ENCODE data around the gene MYO9A. TPM values are rescaled to one million over a fixed set of nuclear protein-coding genes. Genes with fewer than 3 reads are reported as not detected.
"Not testable (repeated sequence)": the region's sequence is repeated elsewhere in the genome, so short reads cannot be mapped to it uniquely, and the experiment has no call there.

Gene MYO9A
- total and polyA plus RNA-seq, 2 experiments from 2014 or later, result 22.8 to 32.0 TPM

DNA sequence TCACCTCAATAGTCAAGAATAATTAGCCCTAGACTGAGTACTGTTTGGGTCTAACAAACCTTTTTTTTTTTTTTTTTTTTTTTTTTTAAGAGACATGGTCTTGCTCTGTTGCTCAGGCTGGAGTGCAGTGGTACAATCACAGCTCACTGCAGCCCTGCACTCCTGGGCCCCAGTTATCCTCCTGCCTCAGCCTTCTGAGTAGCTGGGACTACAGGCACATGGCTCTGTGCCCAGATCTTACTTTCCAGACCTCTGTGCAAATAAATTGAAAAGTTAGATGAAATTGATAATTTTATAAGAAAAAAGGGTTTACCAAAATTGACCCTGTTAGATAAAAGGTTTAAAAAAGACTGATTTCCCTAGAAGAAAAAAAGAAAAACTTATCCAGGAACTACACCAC is 228.6 kb downstream of the MYO9A start:
- H3K4me3 ChIP-seq, result no peak overlapping the region
- peaks cover 30% of the 10 kb centered on the region for H3K36me3 ChIP-seq
- TF ChIP-seq, protein P1, sequence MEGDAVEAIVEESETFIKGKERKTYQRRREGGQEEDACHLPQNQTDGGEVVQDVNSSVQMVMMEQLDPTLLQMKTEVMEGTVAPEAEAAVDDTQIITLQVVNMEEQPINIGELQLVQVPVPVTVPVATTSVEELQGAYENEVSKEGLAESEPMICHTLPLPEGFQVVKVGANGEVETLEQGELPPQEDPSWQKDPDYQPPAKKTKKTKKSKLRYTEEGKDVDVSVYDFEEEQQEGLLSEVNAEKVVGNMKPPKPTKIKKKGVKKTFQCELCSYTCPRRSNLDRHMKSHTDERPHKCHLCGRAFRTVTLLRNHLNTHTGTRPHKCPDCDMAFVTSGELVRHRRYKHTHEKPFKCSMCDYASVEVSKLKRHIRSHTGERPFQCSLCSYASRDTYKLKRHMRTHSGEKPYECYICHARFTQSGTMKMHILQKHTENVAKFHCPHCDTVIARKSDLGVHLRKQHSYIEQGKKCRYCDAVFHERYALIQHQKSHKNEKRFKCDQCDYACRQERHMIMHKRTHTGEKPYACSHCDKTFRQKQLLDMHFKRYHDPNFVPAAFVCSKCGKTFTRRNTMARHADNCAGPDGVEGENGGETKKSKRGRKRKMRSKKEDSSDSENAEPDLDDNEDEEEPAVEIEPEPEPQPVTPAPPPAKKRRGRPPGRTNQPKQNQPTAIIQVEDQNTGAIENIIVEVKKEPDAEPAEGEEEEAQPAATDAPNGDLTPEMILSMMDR (IDR thresholded peaks at IDR 0.05; ENCODE audit: low read depth, low read length), result no peak
- DNase-seq (ENCODE audit: low read depth in 1 of 2, low spot score in 1 of 2), result peak in 1 of 2 donors; percentile 3
- no peaks in the 10 kb centered on the region for H3K9me3 ChIP-seq (ENCODE audit: low read depth)
- no peaks in the 10 kb centered on the region for H3K27me3 ChIP-seq
- peaks cover 21% of the 10 kb centered on the region for H3K4me1 ChIP-seq (ENCODE audit: low read depth)
- H3K27ac ChIP-seq, result no peak overlapping the region

DNA sequence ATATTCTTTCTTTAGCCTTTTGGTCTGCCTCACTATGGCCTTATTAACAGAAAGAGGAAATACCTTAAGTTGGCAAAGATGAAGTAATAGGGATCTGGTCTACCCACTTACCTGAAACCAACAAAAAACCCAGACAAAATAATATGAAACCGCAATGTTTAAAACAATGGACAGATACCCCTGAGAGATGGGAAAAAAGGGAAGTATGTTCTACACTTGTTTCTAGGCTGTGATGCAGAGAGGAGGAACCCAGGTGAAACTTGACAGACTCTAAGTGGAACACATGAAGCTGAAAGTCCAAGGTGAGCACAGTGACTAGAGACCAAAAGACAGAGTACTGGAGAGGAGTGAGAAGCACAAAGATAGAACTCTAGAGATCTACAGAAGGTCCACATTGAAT is 229.2 kb downstream of the MYO9A start:
- DNase-seq (ENCODE audit: low read depth in 1 of 2, low spot score in 1 of 2), result no peak
- no peak overlapping the region for H3K27ac ChIP-seq
- H3K27me3 ChIP-seq, result no peaks in the 10 kb centered on the region
- H3K9me3 ChIP-seq (ENCODE audit: low read depth), result no peaks in the 10 kb centered on the region
- no peak overlapping the region for H3K4me3 ChIP-seq
- H3K4me1 ChIP-seq (ENCODE audit: low read depth), result peaks cover 21% of the 10 kb centered on the region
- TF ChIP-seq, protein P1 (IDR thresholded peaks at IDR 0.05; ENCODE audit: low read depth, low read length), result no peak
- peaks cover 30% of the 10 kb centered on the region for H3K36me3 ChIP-seq

DNA sequence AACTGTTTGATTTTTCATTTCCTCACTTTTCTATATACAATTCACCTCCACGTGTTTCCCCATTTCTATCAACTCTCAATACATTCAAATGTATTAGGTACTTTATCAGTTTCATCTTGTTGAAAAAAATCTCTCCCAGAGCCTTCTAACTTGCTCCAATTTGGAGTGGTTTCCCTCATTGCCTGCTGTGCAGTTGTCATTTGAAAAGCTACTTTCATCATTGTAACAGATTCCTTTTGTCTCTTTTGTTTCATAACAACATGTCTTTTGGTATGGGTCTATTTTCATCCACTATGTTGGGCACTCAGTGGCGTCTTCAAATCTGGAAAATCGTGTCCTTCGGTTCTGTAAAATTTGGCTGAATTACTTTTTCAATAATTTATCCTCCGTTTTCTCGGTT is 232.6 kb downstream of the MYO9A start:
- TF ChIP-seq, protein P1 (IDR thresholded peaks at IDR 0.05; ENCODE audit: low read depth, low read length), result no peak
- H3K27me3 ChIP-seq, result no peaks in the 10 kb centered on the region
- peaks cover 14% of the 10 kb centered on the region for H3K4me1 ChIP-seq (ENCODE audit: low read depth)
- H3K36me3 ChIP-seq, result peaks cover 25% of the 10 kb centered on the region
- H3K9me3 ChIP-seq (ENCODE audit: low read depth), result no peaks in the 10 kb centered on the region
- H3K4me3 ChIP-seq, result no peak overlapping the region
- H3K27ac ChIP-seq, result no peak overlapping the region
- no peak for DNase-seq (ENCODE audit: low read depth in 1 of 2, low spot score in 1 of 2)

DNA sequence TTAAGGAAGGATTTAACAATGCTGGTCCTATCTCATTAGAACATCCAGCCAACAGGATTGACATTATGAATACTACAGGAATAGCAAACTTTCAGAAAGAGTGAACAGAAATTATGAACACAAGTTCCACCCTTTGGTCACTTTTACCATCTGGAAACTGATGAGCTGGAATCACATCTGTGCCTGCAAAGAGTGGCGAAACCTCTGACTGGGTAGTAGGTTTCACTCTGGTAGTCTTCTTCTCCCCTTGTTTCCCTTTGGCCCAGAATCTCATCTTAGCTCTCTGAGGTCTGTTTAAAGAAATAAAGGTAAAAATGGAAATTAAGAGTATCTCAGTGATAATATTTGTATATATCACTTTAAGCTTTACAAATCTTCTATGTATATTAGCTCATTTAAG is 234.5 kb downstream of the MYO9A start:
- Histone ChIP-seq H3K4me1 (ENCODE audit: low read depth) (peaks cover 12% of the 10 kb centered on the region), H3K27me3 (no peaks in the 10 kb centered on the region), H3K27ac (no peak overlapping the region), H3K9me3 (ENCODE audit: low read depth) (no peaks in the 10 kb centered on the region), H3K4me3 (no peak overlapping the region), H3K36me3 (peaks cover 25% of the 10 kb centered on the region)
- DNase-seq (ENCODE audit: low read depth in 1 of 2, low spot score in 1 of 2), result no peak
- TF ChIP-seq, protein P1 (IDR thresholded peaks at IDR 0.05; ENCODE audit: low read depth, low read length), result no peak

DNA sequence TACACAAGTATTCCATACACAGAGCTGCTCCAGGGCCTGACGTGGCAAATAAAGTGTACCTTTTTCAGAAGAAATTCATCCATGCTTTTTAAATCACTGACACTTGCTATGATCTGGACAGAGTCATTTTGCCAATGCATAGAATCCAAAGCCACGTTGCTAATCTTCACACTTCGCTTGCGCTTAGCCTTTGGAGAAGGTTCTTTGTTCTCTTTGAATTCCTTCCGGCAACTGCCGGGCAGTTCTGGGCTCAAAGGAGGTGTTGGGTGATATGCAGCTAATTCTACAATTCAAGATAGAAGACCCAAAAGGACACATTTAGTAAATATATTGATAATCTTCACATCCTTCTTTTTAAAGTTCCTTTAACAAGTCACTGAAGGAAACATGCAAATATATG is 237.7 kb downstream of the MYO9A start:
- H3K27me3 ChIP-seq, result no peaks in the 10 kb centered on the region
- peaks cover 9% of the 10 kb centered on the region for H3K36me3 ChIP-seq
- peak in 1 of 2 donors; percentile 72 for DNase-seq (ENCODE audit: low read depth in 1 of 2, low spot score in 1 of 2)
- no peaks in the 10 kb centered on the region for H3K9me3 ChIP-seq (ENCODE audit: low read depth)
- H3K4me3 ChIP-seq, result no peak overlapping the region
- peak overlapping the region; percentile 38 for H3K27ac ChIP-seq
- H3K4me1 ChIP-seq (ENCODE audit: low read depth), result peaks cover 12% of the 10 kb centered on the region
- TF ChIP-seq, protein P1 (IDR thresholded peaks at IDR 0.05; ENCODE audit: low read depth, low read length), result no peak

DNA sequence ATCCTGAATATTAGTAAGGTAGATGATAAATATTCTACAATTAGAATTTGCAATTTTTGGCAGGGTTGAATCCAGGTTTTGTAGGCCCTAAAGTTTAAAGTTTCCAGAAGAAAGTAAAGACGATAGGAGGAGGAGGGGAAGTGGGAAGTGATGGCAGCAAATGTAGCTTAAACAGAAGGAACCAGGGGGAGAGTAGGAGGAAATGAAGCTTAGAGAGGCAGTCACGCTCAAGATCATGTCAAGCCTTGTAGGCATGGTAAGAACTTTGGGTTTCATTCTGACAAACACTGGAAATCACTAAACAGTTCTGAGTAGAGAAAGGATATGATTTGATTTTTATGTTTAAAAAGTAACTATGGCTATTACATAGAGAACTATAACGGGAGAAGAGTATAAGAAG is 243.7 kb downstream of the MYO9A start:
- TF ChIP-seq, protein P1 (IDR thresholded peaks at IDR 0.05; ENCODE audit: low read depth, low read length), result no peak
- Histone ChIP-seq H3K27me3 (no peaks in the 10 kb centered on the region), H3K9me3 (ENCODE audit: low read depth) (no peaks in the 10 kb centered on the region), H3K4me1 (ENCODE audit: low read depth) (peaks cover 10% of the 10 kb centered on the region), H3K36me3 (peaks cover 8% of the 10 kb centered on the region), H3K27ac (no peak overlapping the region), H3K4me3 (no peak overlapping the region)
- no peak for DNase-seq (ENCODE audit: low read depth in 1 of 2, low spot score in 1 of 2)

DNA sequence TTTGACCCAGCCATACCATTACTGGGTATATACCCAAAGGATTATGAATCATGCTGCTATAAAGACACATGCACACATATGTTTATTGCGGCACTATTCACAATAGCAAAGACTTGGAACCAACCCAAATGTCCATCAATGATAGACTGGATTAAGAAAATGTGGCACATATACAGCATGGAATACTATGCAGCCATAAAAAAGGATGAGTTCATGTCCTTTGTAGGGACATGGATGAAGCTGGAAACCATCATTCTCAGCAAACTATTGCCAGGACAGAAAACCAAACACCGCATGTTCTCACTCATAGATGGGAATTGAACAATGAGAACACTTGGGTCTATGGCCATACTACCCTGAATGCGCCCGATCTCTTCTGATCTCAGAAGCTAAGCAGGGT is 259.7 kb downstream of the MYO9A start:
- H3K4me3 ChIP-seq, H3K27me3 ChIP-seq: not testable (repeated sequence)

More for the DNA sequence above, 259.7 kb downstream of the MYO9A start:
- not testable (repeated sequence) for DNase-seq (ENCODE audit: low read depth in 1 of 2, low spot score in 1 of 2); H3K27ac ChIP-seq; H3K4me1 ChIP-seq (ENCODE audit: low read depth); H3K9me3 ChIP-seq (ENCODE audit: low read depth)
- peaks cover 10% of the 10 kb centered on the region for H3K36me3 ChIP-seq

Measured in cardiac muscle cell (in vitro differentiated cells and primary cell).